ENCODE measurements around the gene SSH3. TPM values are rescaled to one million over a fixed set of nuclear protein-coding genes. Genes with fewer than 3 reads are reported as not detected.

Gene SSH3
- total RNA-seq, 1 donor from 2014 or later = 3.3 TPM

- no peak for TF ChIP-seq CTCF (conservative IDR thresholded peaks at IDR 0.05)
- no peaks in the 10 kb centered on the region for H3K36me3 Mint-ChIP-seq (ENCODE audit: low read depth)
- H3K4me1 Mint-ChIP-seq = peaks cover 35% of the 10 kb centered on the region
- DNase-seq (ENCODE audit: low read depth, low spot score) = peak; percentile 89
- H3K27me3 Mint-ChIP-seq (ENCODE audit: low read depth) = no peaks in the 10 kb centered on the region
- H3K27ac Mint-ChIP-seq (ENCODE audit: unreplicated experiment) = peak within 1 kb of the TSS; percentile 73
- H3K4me3 Mint-ChIP-seq = peak within 1 kb of the TSS; percentile 92
- no peaks in the 10 kb centered on the region for H3K9me3 Mint-ChIP-seq
Measured at GRCh38 chr11:67353317-67354074, 50.2 kb downstream of the SSH3 start, which contains the start of gene POLD4. TSS of gene POLD4 (minus strand) at chr11:67353546. CDS start at chr11:67353399, 147 bp downstream.

- Mint-ChIP-seq H3K4me1 (peaks cover 35% of the 10 kb centered on the region), H3K27me3 (ENCODE audit: low read depth) (no peaks in the 10 kb centered on the region), H3K27ac (ENCODE audit: unreplicated experiment) (peak overlapping the region; percentile 67), H3K9me3 (no peaks in the 10 kb centered on the region), H3K4me3 (peak overlapping the region; percentile 92), H3K36me3 (ENCODE audit: low read depth) (no peaks in the 10 kb centered on the region)
- TF ChIP-seq CTCF (conservative IDR thresholded peaks at IDR 0.05) = no peak
- DNase-seq (ENCODE audit: low read depth, low spot score) = no peak
Measured at GRCh38 chr11:67354075-67355022, 51.0 kb downstream of the SSH3 start.

GRCh38 chr11:67355023-67355793 is 51.9 kb downstream of the SSH3 start:
- no peak for DNase-seq (ENCODE audit: low read depth, low spot score)
- Mint-ChIP-seq H3K27me3 (ENCODE audit: low read depth) (no peaks in the 10 kb centered on the region), H3K9me3 (no peaks in the 10 kb centered on the region), H3K27ac (ENCODE audit: unreplicated experiment) (no peak overlapping the region), H3K4me3 (no peak overlapping the region), H3K36me3 (ENCODE audit: low read depth) (no peaks in the 10 kb centered on the region), H3K4me1 (peaks cover 35% of the 10 kb centered on the region)
- no peak for TF ChIP-seq CTCF (conservative IDR thresholded peaks at IDR 0.05)

- no peaks in the 10 kb centered on the region for H3K36me3 Mint-ChIP-seq (ENCODE audit: low read depth)
- H3K4me3 Mint-ChIP-seq = no peak overlapping the region
- no peak overlapping the region for H3K27ac Mint-ChIP-seq (ENCODE audit: unreplicated experiment)
- H3K27me3 Mint-ChIP-seq (ENCODE audit: low read depth) = no peaks in the 10 kb centered on the region
- TF ChIP-seq CTCF (conservative IDR thresholded peaks at IDR 0.05) = no peak
- peaks cover 35% of the 10 kb centered on the region for H3K4me1 Mint-ChIP-seq
- H3K9me3 Mint-ChIP-seq = no peaks in the 10 kb centered on the region
- no peak for DNase-seq (ENCODE audit: low read depth, low spot score)
Measured at GRCh38 chr11:67355794-67356386, 52.6 kb downstream of the SSH3 start.

All from neural crest cell (in vitro differentiated cells).